ENCODE measurements around the gene MARK2. TPM values are rescaled to one million over a fixed set of nuclear protein-coding genes. Genes with fewer than 3 reads are reported as not detected.

The MARK2 gene
- polyA plus RNA-seq (2012; ENCODE audit: insufficient read depth, insufficient read length, low read depth) = 25.2 TPM

DNA sequence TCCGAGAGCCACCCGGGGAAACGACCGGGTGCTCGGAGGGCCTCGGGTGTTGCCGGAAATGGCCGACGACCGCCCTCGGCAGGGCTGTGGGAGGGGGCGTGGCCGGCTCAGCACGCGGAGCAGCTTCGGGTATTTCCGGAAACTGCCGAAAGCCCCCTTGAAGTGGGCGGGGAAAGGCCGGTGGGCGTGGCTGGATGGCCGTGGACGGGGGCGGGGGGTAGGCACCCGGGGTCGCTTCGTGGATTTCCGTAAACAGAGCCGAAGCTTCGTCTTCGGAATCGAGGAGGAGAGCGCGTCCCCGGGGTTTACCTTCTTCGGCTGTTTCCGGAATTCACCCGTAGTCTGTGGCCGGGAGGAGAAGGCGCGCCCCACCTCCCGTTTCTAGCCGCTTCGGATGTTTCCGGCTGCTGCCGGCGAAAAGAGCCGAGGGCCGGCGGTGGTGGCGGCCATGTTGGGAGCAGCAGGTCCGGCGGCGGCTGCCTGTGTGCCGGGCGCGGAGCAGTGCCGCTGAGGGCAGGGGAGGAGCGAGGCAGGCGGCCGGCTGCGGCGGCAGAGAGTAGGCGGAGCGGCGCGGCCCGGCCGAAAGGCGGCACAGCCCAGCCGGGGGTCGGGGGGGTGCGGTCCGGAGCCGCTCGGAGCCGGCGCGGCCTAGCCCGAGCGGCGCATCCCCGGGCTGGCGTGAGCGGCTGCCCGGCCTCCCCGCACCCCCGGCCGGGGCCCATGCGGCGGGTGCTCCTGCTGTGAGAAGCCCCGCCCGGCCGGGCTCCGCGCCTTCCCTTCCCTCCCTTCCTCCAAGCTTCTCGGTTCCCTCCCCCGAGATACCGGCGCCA, at the start of gene MARK2:
MARK2 (plus strand) TSS at position 433 of the 830 bp plus-strand sequence; CDS start at position 830, 397 bp downstream.
- Histone ChIP-seq H3K9me3 (no peaks in the 10 kb centered on the region), H3K36me3 (no peaks in the 10 kb centered on the region), H3K27me3 (no peaks in the 10 kb centered on the region), H3K4me1 (0 out of 2 replicates have a peak, but pooled peaks cover 2% of the 10 kb centered on the region), H3K4me3 (ENCODE audit: low read depth, low read length) (peak within 1 kb of the TSS; percentile 79)
- TF ChIP-seq CTCF (IDR thresholded peaks at IDR 0.05; ENCODE audit: low read depth, low read length) = no peak
- DNase-seq = peak; percentile 93

GRCh38 chr11:63791495-63792167, 47.3 kb upstream of the MARK2 start:
- DNase-seq = no peak
- TF ChIP-seq CTCF (IDR thresholded peaks at IDR 0.05; ENCODE audit: low read depth, low read length) = no peak
- H3K4me3 ChIP-seq (ENCODE audit: low read depth, low read length) = no peak overlapping the region
- H3K27me3 ChIP-seq = no peaks in the 10 kb centered on the region
- no peaks in the 10 kb centered on the region for H3K4me1 ChIP-seq
- H3K9me3 ChIP-seq = no peaks in the 10 kb centered on the region
- no peaks in the 10 kb centered on the region for H3K36me3 ChIP-seq

DNA sequence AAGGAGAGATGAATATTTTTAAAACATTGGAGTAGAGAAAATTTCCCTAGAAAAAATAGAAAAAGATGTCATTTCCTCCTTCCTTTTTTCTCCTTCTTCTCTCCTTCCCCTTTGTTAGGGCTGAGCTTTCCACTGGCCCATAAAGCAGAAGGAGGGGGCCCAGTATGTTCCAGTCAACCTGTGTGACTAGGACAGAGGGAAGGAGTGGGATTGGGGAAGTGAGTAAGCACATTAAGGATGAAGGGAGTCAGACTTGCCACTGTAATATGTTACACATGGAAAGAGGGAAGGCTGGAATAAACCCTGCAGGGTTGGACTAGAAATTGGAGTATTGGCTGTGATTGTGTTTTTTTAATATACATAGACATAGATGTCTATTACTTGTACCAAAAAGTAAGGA, 45.7 kb upstream of the MARK2 start:
- Histone ChIP-seq H3K27me3 (no peaks in the 10 kb centered on the region), H3K4me1 (no peaks in the 10 kb centered on the region), H3K9me3 (no peaks in the 10 kb centered on the region), H3K4me3 (ENCODE audit: low read depth, low read length) (no peak overlapping the region), H3K36me3 (no peaks in the 10 kb centered on the region)
- DNase-seq = no peak
- TF ChIP-seq CTCF (IDR thresholded peaks at IDR 0.05; ENCODE audit: low read depth, low read length) = no peak

- H3K4me1 ChIP-seq = no peaks in the 10 kb centered on the region
- H3K9me3 ChIP-seq = no peaks in the 10 kb centered on the region
- no peaks in the 10 kb centered on the region for H3K27me3 ChIP-seq
- TF ChIP-seq CTCF (IDR thresholded peaks at IDR 0.05; ENCODE audit: low read depth, low read length) = no peak
- DNase-seq = no peak
- no peak overlapping the region for H3K4me3 ChIP-seq (ENCODE audit: low read depth, low read length)
- H3K36me3 ChIP-seq = no peaks in the 10 kb centered on the region
These were observed 43.8 kb upstream of the MARK2 start for GRCh38 chr11:63795066-63795465.

- no peak for DNase-seq
These were observed 38.0 kb upstream of the MARK2 start for GRCh38 chr11:63800921-63801320.

More at GRCh38 chr11:63800921-63801320, 38.0 kb upstream of the MARK2 start:
- H3K27me3 ChIP-seq = no peaks in the 10 kb centered on the region
- H3K4me3 ChIP-seq (ENCODE audit: low read depth, low read length) = no peak overlapping the region
- TF ChIP-seq CTCF (IDR thresholded peaks at IDR 0.05; ENCODE audit: low read depth, low read length) = no peak
- peaks cover 3% of the 10 kb centered on the region; the same call in 1 of the 2 replicates for H3K4me1 ChIP-seq
- no peaks in the 10 kb centered on the region for H3K36me3 ChIP-seq
- no peaks in the 10 kb centered on the region for H3K9me3 ChIP-seq

Data from BE2C (cell line).